B cell (primary cell): Measurements from ENCODE around the gene SENP1. TPM values are rescaled to one million over a fixed set of nuclear protein-coding genes. Genes with fewer than 3 reads are reported as not detected.

ENCODE experiments used
- ATAC-seq: fragments of 200-7000 bp; cut with Tn5 transposase; one replicate; pipeline ENCODE4 v1.10.0; 2021; ENCODE audit warnings: low read depth, mild to moderate bottlenecking, moderate number of reproducible peaks, moderate library complexity
- CTCF ChIA-PET: fragments of 350-600 bp; sonication (Branson Sonifier 250); formaldehyde crosslinking; loops from one replicate; lab custom pipeline; 2021; ENCODE audit warnings: antibody characterized with exemption, inconsistent platforms; lab: Charles Lee
- POLR2A ChIA-PET: fragments of 350-600 bp; sonication (Branson Sonifier 250); formaldehyde crosslinking; loops from one replicate; lab custom pipeline; 2021; ENCODE audit warnings: antibody characterized with exemption; lab: Charles Lee
- DNase-seq: peaks from one replicate; pipeline ENCODE4 v3.0.0; 2013
- H2AFZ ChIP-seq: 2 replicates; pipeline ENCODE4 v1.6.1; 2012; ENCODE audit warnings: mild to moderate bottlenecking, low read depth, low read length; ENCODE audit not compliant: insufficient read depth, poor library complexity, severe bottlenecking
- H3K27ac ChIP-seq, 2 donors: 1 replicate in 1 of 2; 2 replicates in 1 of 2; pipeline ENCODE4 v1.5.1; 2012 to 2013; ENCODE audit warnings: low read length in 2 of 2, mild to moderate bottlenecking in 2 of 2, moderate library complexity in 1 of 2
- H3K27me3 ChIP-seq, 4 experiments: fragments of 200-600 bp in 1 of 4; sonication (generic) in 1 of 4; replicated peaks in 1 of 4; 1 replicate in 2 of 4; 2 replicates in 2 of 4; pipeline versions ENCODE4 v1.6.1 to v1.7.0; 2013 to 2016; ENCODE audit warnings: low read length in 3 of 4, mild to moderate bottlenecking in 2 of 4, mixed read lengths in 1 of 4, moderate library complexity in 1 of 4; ENCODE audit not compliant: insufficient read depth in 4 of 4, control insufficient read depth in 3 of 4; ENCODE audit errors: control extremely low read depth in 1 of 4
- H3K36me3 ChIP-seq, 2 experiments: replicated peaks in 1 of 2; 1 replicate in 1 of 2; 2 replicates in 1 of 2; pipeline versions ENCODE4 v1.6.1 to v1.7.1; 2013; ENCODE audit warnings: low read length in 1 of 2; ENCODE audit not compliant: insufficient read depth in 2 of 2, control insufficient read depth in 1 of 2; ENCODE audit errors: control extremely low read depth in 1 of 2, extremely low read depth in 1 of 2
- H3K4me1 ChIP-seq, 2 donors: fragments of 200-600 bp in 1 of 2; sonication (generic) in 1 of 2; 1 replicate in 1 of 2; 2 replicates in 1 of 2; pipeline versions ENCODE4 v1.5.1 to v1.6.1; 2013 to 2017; ENCODE audit warnings: low read length in 2 of 2; ENCODE audit not compliant: control insufficient read depth in 2 of 2, insufficient read depth in 2 of 2
- H3K4me2 ChIP-seq: replicated peaks from 2 replicates; pipeline ENCODE3; 2012; ENCODE audit warnings: mild to moderate bottlenecking, low read depth, low read length; ENCODE audit not compliant: poor library complexity, severe bottlenecking
- H3K4me3 ChIP-seq, 5 experiments: fragments of 200-600 bp in 1 of 5; sonication (generic) in 1 of 5; 1 replicate in 3 of 5; 2 replicates in 2 of 5; pipeline versions ENCODE4 v1.5.1 to v1.7.0; 2011 to 2016; ENCODE audit warnings: low read length in 4 of 5, mild to moderate bottlenecking in 4 of 5, low read depth in 2 of 5, control low read depth in 1 of 5, moderate library complexity in 1 of 5; ENCODE audit not compliant: insufficient read depth in 1 of 5; ENCODE audit errors: control extremely low read depth in 1 of 5, extremely low read depth in 1 of 5
- H3K79me2 ChIP-seq: fragments of 200-600 bp; sonication (generic); one replicate; pipeline ENCODE4 v1.6.0; 2016; ENCODE audit warnings: low read length; ENCODE audit not compliant: control insufficient read depth, insufficient read depth
- H3K9ac ChIP-seq: fragments of 200-600 bp; sonication (generic); 2 replicates; pipeline ENCODE4 v1.6.1; 2017; ENCODE audit warnings: mild to moderate bottlenecking, low read length, moderate library complexity
- H3K9me3 ChIP-seq, 3 donors: one replicate each; pipeline versions ENCODE4 v1.6.1 to v1.7.1; 2013; ENCODE audit warnings: low read length in 2 of 3; ENCODE audit not compliant: control insufficient read depth in 2 of 3, insufficient read depth in 1 of 3; ENCODE audit errors: control extremely low read depth in 1 of 3
- H4K20me1 ChIP-seq: 2 replicates; pipeline ENCODE4 v1.6.0; 2012; ENCODE audit warnings: mild to moderate bottlenecking, low read length; ENCODE audit not compliant: insufficient read depth, control insufficient read depth, poor library complexity, severe bottlenecking
- H3K27ac Mint-ChIP-seq: one replicate; pipeline ENCODE4 v1.8.0; 2021; ENCODE audit warnings: mixed read lengths
- H3K27me3 Mint-ChIP-seq: one replicate; pipeline ENCODE4 v1.8.0; 2021; ENCODE audit warnings: mixed read lengths
- H3K4me1 Mint-ChIP-seq: one replicate; pipeline ENCODE4 v1.8.0; 2021; ENCODE audit warnings: mixed read lengths
- H3K4me3 Mint-ChIP-seq: one replicate; pipeline ENCODE4 v1.8.0; 2021; ENCODE audit warnings: mixed read lengths
- H3K9me3 Mint-ChIP-seq: one replicate; pipeline ENCODE4 v1.8.0; 2022; ENCODE audit warnings: mixed read lengths; ENCODE audit not compliant: insufficient read depth
- EZH2 ChIP-seq: IDR thresholded peaks from 2 replicates; pipeline ENCODE4 v1.6.1; 2012; ENCODE audit warnings: borderline replicate concordance, low read depth, mild to moderate bottlenecking, moderate library complexity, low read length; ENCODE audit not compliant: insufficient read depth, poor library complexity, severe bottlenecking
- WGBS: methylation state at CpG from one replicate; pipeline ENCODE4 v1.1.5; 2013; ENCODE audit warnings: missing lambda C conversion rate; ENCODE audit not compliant: insufficient coverage; 5-methylcytosine and 5-hydroxymethylcytosine counted together
- intact Hi-C: fragments of 100-400 bp; cut with micrococcal nuclease; formaldehyde crosslinking; loops from one replicate; pipeline ENCODE4 v1.10.0; 2022
- polyA plus RNA-seq: library from polyadenylated mRNA; depleted of rRNA; stranded (reverse); fragments of >200 nt; gene quantifications from 2 replicates; pipeline ENCODE4 v1.2.3, GENCODE V29; 2012
- total RNA-seq, 2 donors: library from RNA; stranded (reverse); fragments of 120-200 nt in 1 of 2; gene quantifications; 1 replicate in 1 of 2; 2 replicates in 1 of 2; pipeline versions ENCODE4 v1.2.3 to v1.2.4, GENCODE V29; 2013 to 2022
- TF ChIP-seq, protein P1 (sequence below): fragments of 200-600 bp; IDR thresholded peaks from one replicate; pipeline ENCODE4 v1.8.0; 2022; ENCODE audit warnings: antibody characterized with exemption, mild to moderate bottlenecking

Gene SENP1
- total and polyA plus RNA-seq, 2 donors (not counting 1 experiment from before 2014, with no cell fraction given) = 7.3 to 44.8 TPM

DNA sequence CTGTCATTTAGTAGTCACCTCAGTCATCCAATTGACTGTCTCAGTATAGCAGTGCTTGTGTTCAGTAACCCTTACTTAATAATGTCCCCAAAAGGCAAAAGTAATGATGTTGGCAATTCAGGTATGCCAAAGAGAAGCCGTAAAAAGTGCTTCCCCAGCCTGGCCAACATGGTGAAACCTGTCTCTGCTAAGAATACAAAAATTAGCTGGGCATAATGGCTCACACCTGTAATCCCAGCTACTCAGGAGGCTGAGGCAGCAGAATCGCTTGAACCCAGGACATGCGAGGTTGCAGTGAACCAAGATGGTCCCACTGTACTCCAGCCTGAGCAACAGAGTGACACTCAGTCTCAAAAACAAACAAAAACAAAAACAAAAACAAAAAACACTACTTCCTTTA, 33.6 kb downstream of the SENP1 start:
- no peak overlapping the region for H3K4me3 ChIP-seq
- H3K27me3 Mint-ChIP-seq = no peaks in the 10 kb centered on the region
- no peaks in the 10 kb centered on the region for H3K79me2 ChIP-seq
- no peaks in the 10 kb centered on the region for H3K4me1 Mint-ChIP-seq
- H3K4me2 ChIP-seq = no peak overlapping the region
- H3K4me3 Mint-ChIP-seq = no peak overlapping the region
- intact Hi-C loops = no loop called here
- H3K36me3 ChIP-seq = peaks cover 8 to 53% of the 10 kb centered on the region in 2 experiments
- 93% methylated on average over 3 of the region's 3 CpGs for WGBS
- CTCF ChIA-PET = no interaction called here
- H4K20me1 ChIP-seq = no peaks in the 10 kb centered on the region
- POLR2A ChIA-PET = no interaction called here
- no peaks in the 10 kb centered on the region for H3K9me3 ChIP-seq
- H3K27ac ChIP-seq = no peak overlapping the region
- no peak for TF ChIP-seq EZH2
- TF ChIP-seq, protein P1, sequence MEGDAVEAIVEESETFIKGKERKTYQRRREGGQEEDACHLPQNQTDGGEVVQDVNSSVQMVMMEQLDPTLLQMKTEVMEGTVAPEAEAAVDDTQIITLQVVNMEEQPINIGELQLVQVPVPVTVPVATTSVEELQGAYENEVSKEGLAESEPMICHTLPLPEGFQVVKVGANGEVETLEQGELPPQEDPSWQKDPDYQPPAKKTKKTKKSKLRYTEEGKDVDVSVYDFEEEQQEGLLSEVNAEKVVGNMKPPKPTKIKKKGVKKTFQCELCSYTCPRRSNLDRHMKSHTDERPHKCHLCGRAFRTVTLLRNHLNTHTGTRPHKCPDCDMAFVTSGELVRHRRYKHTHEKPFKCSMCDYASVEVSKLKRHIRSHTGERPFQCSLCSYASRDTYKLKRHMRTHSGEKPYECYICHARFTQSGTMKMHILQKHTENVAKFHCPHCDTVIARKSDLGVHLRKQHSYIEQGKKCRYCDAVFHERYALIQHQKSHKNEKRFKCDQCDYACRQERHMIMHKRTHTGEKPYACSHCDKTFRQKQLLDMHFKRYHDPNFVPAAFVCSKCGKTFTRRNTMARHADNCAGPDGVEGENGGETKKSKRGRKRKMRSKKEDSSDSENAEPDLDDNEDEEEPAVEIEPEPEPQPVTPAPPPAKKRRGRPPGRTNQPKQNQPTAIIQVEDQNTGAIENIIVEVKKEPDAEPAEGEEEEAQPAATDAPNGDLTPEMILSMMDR = no peak
- H3K4me1 ChIP-seq = no peaks in the 10 kb centered on the region
- H3K27me3 ChIP-seq = no peaks in the 10 kb centered on the region
- no peak overlapping the region for H2AFZ ChIP-seq
- no peak overlapping the region for H3K9ac ChIP-seq
- H3K27ac Mint-ChIP-seq = no peak overlapping the region
- H3K9me3 Mint-ChIP-seq = no peaks in the 10 kb centered on the region
- no peak for DNase-seq
- ATAC-seq = no peak

DNA sequence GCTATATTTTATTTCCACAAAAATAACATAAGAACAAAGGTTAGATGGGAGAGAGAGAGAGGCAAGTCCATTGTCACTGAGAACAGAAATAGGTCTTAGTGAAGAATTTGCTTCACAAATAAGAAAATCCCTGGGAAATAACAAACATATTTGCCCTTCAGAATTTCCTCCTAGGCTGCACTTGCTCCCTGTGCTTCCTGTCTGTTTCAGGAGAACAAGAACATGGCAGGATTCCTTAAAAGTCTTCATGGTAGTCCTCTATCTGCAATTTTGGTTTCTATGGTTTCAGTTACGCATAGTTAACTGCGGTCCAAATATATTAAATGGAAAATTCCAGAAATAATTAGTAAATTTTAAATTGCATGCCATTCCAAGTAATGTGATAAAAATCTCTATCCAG, 34.1 kb downstream of the SENP1 start:
- H3K27me3 ChIP-seq = no peaks in the 10 kb centered on the region
- no peaks in the 10 kb centered on the region for H3K4me1 ChIP-seq
- WGBS = no CpG with 5 or more reads among the region's 2 CpGs
- no peak overlapping the region for H3K4me3 Mint-ChIP-seq
- DNase-seq (no peak), ATAC-seq (no peak)
- no peak overlapping the region for H3K9ac ChIP-seq
- CTCF ChIA-PET = interaction anchor here (0.9 kb wide), 1 partner anchor 19 kb away, joined by 3 read pairs; no protein-coding TSS in a partner anchor
- H3K9me3 ChIP-seq = no peaks in the 10 kb centered on the region
- no peaks in the 10 kb centered on the region for H3K9me3 Mint-ChIP-seq
- no peaks in the 10 kb centered on the region for H3K4me1 Mint-ChIP-seq
- no peak overlapping the region for H3K4me3 ChIP-seq
- H3K27me3 Mint-ChIP-seq = no peaks in the 10 kb centered on the region
- no peaks in the 10 kb centered on the region for H4K20me1 ChIP-seq
- POLR2A ChIA-PET = interaction anchor here (0.5 kb wide), 1 partner anchor 32 kb away, joined by 12 read pairs; no protein-coding TSS in a partner anchor
- TF ChIP-seq EZH2 = no peak
- H3K4me2 ChIP-seq = no peak overlapping the region
- H3K27ac ChIP-seq = no peak overlapping the region
- peaks cover 6 to 57% of the 10 kb centered on the region in 2 experiments for H3K36me3 ChIP-seq
- H3K27ac Mint-ChIP-seq = no peak overlapping the region
- intact Hi-C loops = no loop called here
- no peak overlapping the region for H2AFZ ChIP-seq
- H3K79me2 ChIP-seq = no peaks in the 10 kb centered on the region
